Hematopoietic multipotent progenitor cell (in vitro differentiated cells): Measurements from ENCODE around the gene ALX3. TPM values are rescaled to one million over a fixed set of nuclear protein-coding genes. Genes with fewer than 3 reads are reported as not detected.
"Not testable (repeated sequence)": the region's sequence is repeated elsewhere in the genome, so short reads cannot be mapped to it uniquely, and the experiment has no call there.

Experiments used
- DNase-seq, 3 donors: peaks; one replicate each; pipeline ENCODE4 v3.0.0-alpha.2; 2011 to 2015; ENCODE audit warnings: low read depth in 2 of 3, low spot score in 2 of 3
- total RNA-seq: library from RNA; depleted of rRNA; stranded (reverse); fragments of >200 nt; gene quantifications from one replicate; pipeline ENCODE4 v1.2.3, GENCODE V29; 2012

Gene ALX3
- total RNA-seq, 1 donor = not detected

- DNase-seq = no peak
Observed at GRCh38 chr1:110089561-110090275, 19.2 kb upstream of the ALX3 start.

GRCh38 chr1:110088739-110089316, 18.4 kb upstream of the ALX3 start:
- DNase-seq = no peak

- peak in 2 of 3 donors; percentile 56 to 79 for DNase-seq
Observed at GRCh38 chr1:110087812-110088738, 17.6 kb upstream of the ALX3 start.

- DNase-seq = no peak
Observed at GRCh38 chr1:110086961-110087360, 16.5 kb upstream of the ALX3 start.

- DNase-seq = no peak
Observed at GRCh38 chr1:110085671-110086070, 15.2 kb upstream of the ALX3 start.

GRCh38 chr1:110084227-110085078, 14.0 kb upstream of the ALX3 start:
- peak in 2 of 3 donors; percentile 70 to 75 for DNase-seq

GRCh38 chr1:110083866-110084226, 13.4 kb upstream of the ALX3 start:
- DNase-seq = no peak

- DNase-seq = peak in 1 of 3 donors; percentile 46
Observed at GRCh38 chr1:110083061-110083865, 12.8 kb upstream of the ALX3 start.

- no peak for DNase-seq
Observed at GRCh38 chr1:110082477-110082876, 12.0 kb upstream of the ALX3 start.

- no peak for DNase-seq
Observed at GRCh38 chr1:110081061-110081460, 10.6 kb upstream of the ALX3 start.

- DNase-seq = not testable (repeated sequence)
Observed at GRCh38 chr1:110079995-110080394, 9.5 kb upstream of the ALX3 start.

- no peak for DNase-seq
Observed at GRCh38 chr1:110076789-110077500, 6.5 kb upstream of the ALX3 start.

- no peak for DNase-seq
Observed at GRCh38 chr1:110074166-110074565, 3.7 kb upstream of the ALX3 start.

GRCh38 chr1:110070282-110070669, 196 bp downstream of the ALX3 start:
- DNase-seq = no peak

- DNase-seq = peak in 1 of 3 donors; percentile 52
Observed at GRCh38 chr1:110069404-110070281, 829 bp downstream of the ALX3 start.

GRCh38 chr1:110068646-110069403, 1.6 kb downstream of the ALX3 start:
- DNase-seq = peak in 2 of 3 donors; percentile 41 to 61

- DNase-seq = peak in 1 of 3 donors; percentile 46
Observed at GRCh38 chr1:110067893-110068645, 2.4 kb downstream of the ALX3 start.
